Measurements from ENCODE around the gene RANBP1. TPM values are rescaled to one million over a fixed set of nuclear protein-coding genes. Genes with fewer than 3 reads are reported as not detected.

RANBP1 gene
- total and polyA plus RNA-seq, 9 of the 15 experiments (the other 6 are each of a cell fraction or from before 2014, with no cell fraction given), result 162 to 2,891 (median 1,289) TPM

- TF ChIP-seq ZBTB2 (IDR thresholded peaks at IDR 0.05) (no peak), GABPB2 (CRISPR knock-in tag; conservative IDR thresholded peaks at IDR 0.05) (no peak), CHD7 (IDR thresholded peaks at IDR 0.05; ENCODE audit: low read depth, low read length) (peak; percentile 67), SUPT5H (IDR thresholded peaks at IDR 0.05) (peak; percentile 43; the same call in 1 of the 2 replicates), TCF15 (CRISPR knock-in tag; IDR thresholded peaks at IDR 0.05) (0 out of 2 replicates have a peak, but pooled peaks have one; percentile 11), NCOA2 (IDR thresholded peaks at IDR 0.05; ENCODE audit: partially characterized antibody in 2 of 2) (no peak), ZNF146 (CRISPR knock-in tag; IDR thresholded peaks at IDR 0.05; ENCODE audit: unreplicated experiment) (no peak)
These were observed 22.3 kb upstream of the RANBP1 start (continued) for GRCh38 chr22:20093418-20094196.

All from K562 (cell line).